Peyer's patch (tissue), 4 donors: ENCODE measurements around the gene PRKACB. TPM values are rescaled to one million over a fixed set of nuclear protein-coding genes. Genes with fewer than 3 reads are reported as not detected.
A peak's percentile ranks its signal among the peaks of the same experiment; 100 is the strongest.

Experiments used
- DNase-seq, 3 donors: peaks; one replicate each; pipeline ENCODE4 v3.0.0-alpha.2; 2017 to 2019
- H3K27ac ChIP-seq, 4 donors: fragments of 200-600 bp; sonication (generic); one replicate each; pipeline ENCODE4 v1.5.1; 2016 to 2019
- H3K27me3 ChIP-seq, 2 donors: fragments of 200-600 bp; sonication (generic); one replicate each; pipeline ENCODE4 v1.5.1; 2019
- H3K36me3 ChIP-seq, 3 donors: fragments of 200-600 bp; sonication (generic); one replicate each; pipeline ENCODE4 v1.5.1; 2016 to 2019
- H3K4me1 ChIP-seq, 4 donors: fragments of 200-600 bp; sonication (generic); one replicate each; pipeline ENCODE4 v1.5.1; 2016 to 2019
- H3K4me3 ChIP-seq, 4 donors: fragments of 200-600 bp; sonication (generic); 1 replicate in 3 of 4; 2 replicates in 1 of 4; pipeline ENCODE4 v1.5.1; 2016 to 2019; ENCODE audit warnings: mild to moderate bottlenecking in 1 of 4
- H3K9me3 ChIP-seq, 4 donors: fragments of 200-600 bp; sonication (generic); one replicate each; pipeline ENCODE4 v1.5.1; 2016 to 2019; ENCODE audit warnings: mild to moderate bottlenecking in 1 of 4
- POLR2A ChIP-seq, 2 donors: fragments of 450-650 bp; IDR thresholded peaks; one replicate each; pipeline ENCODE4 v1.5.1; 2017; ENCODE audit warnings: antibody characterized with exemption in 2 of 2, mild to moderate bottlenecking in 2 of 2, moderate library complexity in 2 of 2
- total RNA-seq, 4 donors: library from RNA; depleted of rRNA; stranded (reverse); fragments of >200 nt; gene quantifications; one replicate each; pipeline ENCODE4 v1.1.0, GENCODE V29; 2016
- TF ChIP-seq, protein P1 (sequence below), 6 experiments: fragments of 450-650 bp in 4 of 6; fragments of 200-600 bp in 2 of 6; sonication (generic) in 1 of 6; IDR thresholded peaks; one replicate each; pipeline ENCODE4 v1.5.1; 2017 to 2019; ENCODE audit warnings: antibody characterized with exemption in 6 of 6, mild to moderate bottlenecking in 3 of 6, moderate library complexity in 1 of 6

PRKACB gene
- total RNA-seq, 4 donors from 2014 or later, result 8.1 to 34.7 (median 8.8) TPM

GRCh38 chr1:84254703-84255238 lies 110.7 kb downstream of the PRKACB start:
- Histone ChIP-seq H3K4me1 (peaks cover 0 to 12% (median 0%) of the 10 kb centered on the region in 4 donors), H3K27ac (peak overlapping the region in 1 of 4 donors; percentile 55), H3K4me3 (no peak overlapping the region), H3K27me3 (no peaks in the 10 kb centered on the region), H3K36me3 (no peaks in the 10 kb centered on the region), H3K9me3 (no peaks in the 10 kb centered on the region)
- DNase-seq, result no peak
- TF ChIP-seq, protein P1, sequence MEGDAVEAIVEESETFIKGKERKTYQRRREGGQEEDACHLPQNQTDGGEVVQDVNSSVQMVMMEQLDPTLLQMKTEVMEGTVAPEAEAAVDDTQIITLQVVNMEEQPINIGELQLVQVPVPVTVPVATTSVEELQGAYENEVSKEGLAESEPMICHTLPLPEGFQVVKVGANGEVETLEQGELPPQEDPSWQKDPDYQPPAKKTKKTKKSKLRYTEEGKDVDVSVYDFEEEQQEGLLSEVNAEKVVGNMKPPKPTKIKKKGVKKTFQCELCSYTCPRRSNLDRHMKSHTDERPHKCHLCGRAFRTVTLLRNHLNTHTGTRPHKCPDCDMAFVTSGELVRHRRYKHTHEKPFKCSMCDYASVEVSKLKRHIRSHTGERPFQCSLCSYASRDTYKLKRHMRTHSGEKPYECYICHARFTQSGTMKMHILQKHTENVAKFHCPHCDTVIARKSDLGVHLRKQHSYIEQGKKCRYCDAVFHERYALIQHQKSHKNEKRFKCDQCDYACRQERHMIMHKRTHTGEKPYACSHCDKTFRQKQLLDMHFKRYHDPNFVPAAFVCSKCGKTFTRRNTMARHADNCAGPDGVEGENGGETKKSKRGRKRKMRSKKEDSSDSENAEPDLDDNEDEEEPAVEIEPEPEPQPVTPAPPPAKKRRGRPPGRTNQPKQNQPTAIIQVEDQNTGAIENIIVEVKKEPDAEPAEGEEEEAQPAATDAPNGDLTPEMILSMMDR (IDR thresholded peaks at IDR 0.05), result no peak
- TF ChIP-seq POLR2A (IDR thresholded peaks at IDR 0.05), result no peak

GRCh38 chr1:84255582-84255981 lies 111.5 kb downstream of the PRKACB start:
- no peak for DNase-seq
- no peak for TF ChIP-seq POLR2A (IDR thresholded peaks at IDR 0.05)
- TF ChIP-seq, protein P1 (IDR thresholded peaks at IDR 0.05), result no peak
- Histone ChIP-seq H3K27me3 (no peaks in the 10 kb centered on the region), H3K36me3 (no peaks in the 10 kb centered on the region), H3K27ac (no peak overlapping the region), H3K9me3 (no peaks in the 10 kb centered on the region), H3K4me3 (no peak overlapping the region), H3K4me1 (peaks cover 0 to 12% (median 0%) of the 10 kb centered on the region in 4 donors)

- DNase-seq, result no peak
- TF ChIP-seq, protein P1 (IDR thresholded peaks at IDR 0.05), result no peak
- TF ChIP-seq POLR2A (IDR thresholded peaks at IDR 0.05), result no peak
- no peak overlapping the region for H3K27ac ChIP-seq
- no peaks in the 10 kb centered on the region for H3K27me3 ChIP-seq
- no peak overlapping the region for H3K4me3 ChIP-seq
- H3K4me1 ChIP-seq, result peaks cover 0 to 17% (median 0%) of the 10 kb centered on the region in 4 donors
- no peaks in the 10 kb centered on the region for H3K36me3 ChIP-seq
- H3K9me3 ChIP-seq, result no peaks in the 10 kb centered on the region
Measured at GRCh38 chr1:84257617-84258016, 113.5 kb downstream of the PRKACB start.

GRCh38 chr1:84259376-84259775 lies 115.3 kb downstream of the PRKACB start:
- H3K9me3 ChIP-seq, result no peaks in the 10 kb centered on the region
- no peaks in the 10 kb centered on the region for H3K27me3 ChIP-seq
- TF ChIP-seq, protein P1 (IDR thresholded peaks at IDR 0.05), result no peak
- TF ChIP-seq POLR2A (IDR thresholded peaks at IDR 0.05), result no peak
- no peaks in the 10 kb centered on the region for H3K36me3 ChIP-seq
- DNase-seq, result no peak
- H3K27ac ChIP-seq, result no peak overlapping the region
- no peak overlapping the region for H3K4me3 ChIP-seq
- peaks cover 0 to 6% (median 0%) of the 10 kb centered on the region in 4 donors for H3K4me1 ChIP-seq

GRCh38 chr1:84259989-84260388 lies 115.9 kb downstream of the PRKACB start:
- Histone ChIP-seq H3K4me1 (peaks cover 0 to 5% (median 0%) of the 10 kb centered on the region in 4 donors), H3K36me3 (no peaks in the 10 kb centered on the region), H3K27ac (no peak overlapping the region)

More at GRCh38 chr1:84259989-84260388, 115.9 kb downstream of the PRKACB start:
- Histone ChIP-seq H3K4me3 (no peak overlapping the region), H3K9me3 (no peaks in the 10 kb centered on the region), H3K27me3 (no peaks in the 10 kb centered on the region)
- DNase-seq, result no peak
- no peak for TF ChIP-seq POLR2A (IDR thresholded peaks at IDR 0.05)
- TF ChIP-seq, protein P1 (IDR thresholded peaks at IDR 0.05), result no peak
